NCI-H69 (cell line): ENCODE results near the gene ESRP2.

Experiments
- DNase-seq: peaks from one replicate; lab custom pipeline; 2025; lab: John Stamatoyannopoulos, UW

The ESRP2 gene

GRCh38 chr16:68235887-68236136 is at the start of gene ESRP2:
ESRP2 (minus strand) TSS chr16:68236127; CDS start chr16:68236045, 82 bp downstream.
- DNase-seq: no peak

- no peak for DNase-seq
Observed at GRCh38 chr16:68285683-68286082, 49.8 kb upstream of the ESRP2 start.

GRCh38 chr16:68284847-68285246 is 48.9 kb upstream of the ESRP2 start:
- DNase-seq: no peak

- DNase-seq: no peak
Observed at GRCh38 chr16:68283801-68284598, 48.1 kb upstream of the ESRP2 start.

- no peak for DNase-seq
Observed at GRCh38 chr16:68283346-68283745, 47.4 kb upstream of the ESRP2 start.

- DNase-seq: no peak
Observed at GRCh38 chr16:68282064-68282452, 46.1 kb upstream of the ESRP2 start.

- no peak for DNase-seq
Observed at GRCh38 chr16:68281368-68282063, 45.6 kb upstream of the ESRP2 start.

- no peak for DNase-seq
Observed at GRCh38 chr16:68279726-68280558, 44.0 kb upstream of the ESRP2 start.

- no peak for DNase-seq
Observed at GRCh38 chr16:68276223-68276622, 40.3 kb upstream of the ESRP2 start.

- peak; percentile 71 for DNase-seq
Observed at GRCh38 chr16:68275611-68276191, 39.8 kb upstream of the ESRP2 start.

GRCh38 chr16:68274441-68274840 is 38.5 kb upstream of the ESRP2 start:
- DNase-seq: peak; percentile 18

GRCh38 chr16:68273896-68274295 is 38.0 kb upstream of the ESRP2 start:
- no peak for DNase-seq

- no peak for DNase-seq
Observed at GRCh38 chr16:68273459-68273858, 37.5 kb upstream of the ESRP2 start.

- DNase-seq: peak; percentile 84
Observed at GRCh38 chr16:68272507-68273209, 36.7 kb upstream of the ESRP2 start.

GRCh38 chr16:68270353-68270752 is 34.4 kb upstream of the ESRP2 start:
- no peak for DNase-seq

GRCh38 chr16:68269793-68270192 is 33.9 kb upstream of the ESRP2 start:
- no peak for DNase-seq

GRCh38 chr16:68267612-68268405 is 31.9 kb upstream of the ESRP2 start:
- DNase-seq: peak; percentile 63

GRCh38 chr16:68265078-68265920 is 29.4 kb upstream of the ESRP2 start:
- DNase-seq: peak; percentile 55

- peak; percentile 68 for DNase-seq
Observed at GRCh38 chr16:68264128-68265077, 28.5 kb upstream of the ESRP2 start, which contains the start of gene SLC7A6. SLC7A6 (plus strand) TSS chr16:68264526; CDS start chr16:68274727, 10,201 bp downstream.
